B cell (primary cell): ENCODE data around the gene TMC8.

Experiments
- EZH2 ChIP-seq: IDR thresholded peaks from 2 replicates; pipeline ENCODE4 v1.6.1; 2012; ENCODE audit warnings: borderline replicate concordance, low read depth, mild to moderate bottlenecking, moderate library complexity, low read length; ENCODE audit not compliant: insufficient read depth, poor library complexity, severe bottlenecking
- TF ChIP-seq, protein P1 (sequence below): fragments of 200-600 bp; IDR thresholded peaks from one replicate; pipeline ENCODE4 v1.8.0; 2022; ENCODE audit warnings: antibody characterized with exemption, mild to moderate bottlenecking

DNA sequence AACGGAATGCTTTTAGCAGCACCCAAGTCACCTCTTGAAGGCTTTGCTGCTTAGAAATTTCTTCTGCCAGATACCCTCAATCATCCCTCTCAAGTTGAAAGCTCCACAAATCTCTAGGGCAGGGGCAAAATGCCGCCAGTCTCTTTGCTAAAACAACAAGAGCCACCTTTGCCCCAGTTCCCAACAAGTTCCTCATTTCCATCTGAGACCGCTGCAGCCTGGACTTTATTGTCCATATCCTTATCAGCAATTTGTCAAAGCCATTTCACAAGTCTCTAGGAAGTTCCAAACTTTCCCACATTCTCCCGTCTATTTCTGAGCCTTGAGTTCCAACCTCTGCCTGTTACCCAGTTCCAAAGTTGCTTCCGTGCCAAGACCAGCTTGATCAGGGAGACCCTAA, 29.5 kb upstream of the TMC8 start:
- TF ChIP-seq, protein P1, sequence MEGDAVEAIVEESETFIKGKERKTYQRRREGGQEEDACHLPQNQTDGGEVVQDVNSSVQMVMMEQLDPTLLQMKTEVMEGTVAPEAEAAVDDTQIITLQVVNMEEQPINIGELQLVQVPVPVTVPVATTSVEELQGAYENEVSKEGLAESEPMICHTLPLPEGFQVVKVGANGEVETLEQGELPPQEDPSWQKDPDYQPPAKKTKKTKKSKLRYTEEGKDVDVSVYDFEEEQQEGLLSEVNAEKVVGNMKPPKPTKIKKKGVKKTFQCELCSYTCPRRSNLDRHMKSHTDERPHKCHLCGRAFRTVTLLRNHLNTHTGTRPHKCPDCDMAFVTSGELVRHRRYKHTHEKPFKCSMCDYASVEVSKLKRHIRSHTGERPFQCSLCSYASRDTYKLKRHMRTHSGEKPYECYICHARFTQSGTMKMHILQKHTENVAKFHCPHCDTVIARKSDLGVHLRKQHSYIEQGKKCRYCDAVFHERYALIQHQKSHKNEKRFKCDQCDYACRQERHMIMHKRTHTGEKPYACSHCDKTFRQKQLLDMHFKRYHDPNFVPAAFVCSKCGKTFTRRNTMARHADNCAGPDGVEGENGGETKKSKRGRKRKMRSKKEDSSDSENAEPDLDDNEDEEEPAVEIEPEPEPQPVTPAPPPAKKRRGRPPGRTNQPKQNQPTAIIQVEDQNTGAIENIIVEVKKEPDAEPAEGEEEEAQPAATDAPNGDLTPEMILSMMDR, result no peak
- TF ChIP-seq EZH2, result no peak
